T-cell (primary cell): Measurements from ENCODE around the gene ADD3. TPM values are rescaled to one million over a fixed set of nuclear protein-coding genes. Genes with fewer than 3 reads are reported as not detected.

Experiments used
- ATAC-seq, 4 experiments: fragments of 200-7000 bp in 3 of 4; fragments of 150-1000 bp in 1 of 4; cut with Tn5 transposase; replicated peaks in 1 of 4; 1 replicate in 3 of 4; 2 replicates in 1 of 4; pipeline ENCODE4 v1.10.0; 2021; ENCODE audit warnings: moderate library complexity in 3 of 4, mild to moderate bottlenecking in 2 of 4, moderate number of reproducible peaks in 1 of 4
- CTCF ChIA-PET, 2 donors: fragments of 300-600 bp; sonication (Branson Sonifier 250); formaldehyde crosslinking; loops; one replicate each; lab custom pipeline; 2022; ENCODE audit warnings: antibody characterized with exemption in 2 of 2; lab: Charles Lee
- POLR2A ChIA-PET, 2 donors: fragments of 300-600 bp; sonication (Branson Sonifier 250); formaldehyde crosslinking; loops; one replicate each; lab custom pipeline; 2022; ENCODE audit warnings: antibody characterized with exemption in 2 of 2; lab: Charles Lee
- DNase-seq, 35 experiments: peaks; one replicate each; pipeline versions ENCODE4 v3.0.0 to v3.0.0-alpha.2; 2013 to 2023
- H3K27ac ChIP-seq: one replicate; pipeline ENCODE4 v1.5.1; 2013; ENCODE audit warnings: low read length
- H3K27me3 ChIP-seq, 2 experiments: replicated peaks in 1 of 2; 1 replicate in 1 of 2; 2 replicates in 1 of 2; pipeline versions ENCODE4 v1.6.1 to v1.7.0; 2013; ENCODE audit warnings: low read length in 1 of 2, mixed read lengths in 1 of 2; ENCODE audit not compliant: control insufficient read depth in 2 of 2, insufficient read depth in 2 of 2; ENCODE audit errors: extremely low read depth in 1 of 2
- H3K36me3 ChIP-seq, 2 donors: 1 replicate in 1 of 2; 2 replicates in 1 of 2; pipeline versions ENCODE4 v1.6.1 to v1.7.0; 2013; ENCODE audit warnings: low read length in 1 of 2; ENCODE audit not compliant: control insufficient read depth in 2 of 2, insufficient read depth in 1 of 2; ENCODE audit errors: extremely low read depth in 1 of 2
- H3K4me1 ChIP-seq, 2 experiments: 1 replicate in 1 of 2; 2 replicates in 1 of 2; pipeline versions ENCODE4 v1.6.1 to v1.7.0; 2013; ENCODE audit warnings: low read length in 2 of 2, mixed read lengths in 1 of 2; ENCODE audit not compliant: insufficient read depth in 2 of 2, control insufficient read depth in 1 of 2; ENCODE audit errors: extremely low read depth in 1 of 2
- H3K4me3 ChIP-seq, 2 donors: 1 replicate in 1 of 2; 2 replicates in 1 of 2; pipeline versions ENCODE4 v1.5.1 to v1.7.0; 2013; ENCODE audit warnings: mild to moderate bottlenecking in 2 of 2, low read length in 1 of 2, moderate library complexity in 1 of 2; ENCODE audit not compliant: control insufficient read depth in 1 of 2; ENCODE audit errors: extremely low read depth in 1 of 2
- H3K9me3 ChIP-seq: 2 replicates; pipeline ENCODE4 v1.7.0; 2013
- H3K27ac Mint-ChIP-seq, 2 donors: one replicate each; pipeline ENCODE4 v1.8.0; 2020 to 2021; ENCODE audit warnings: mild to moderate bottlenecking in 2 of 2, mixed read lengths in 2 of 2
- H3K27me3 Mint-ChIP-seq, 2 donors: one replicate each; pipeline ENCODE4 v1.8.0; 2021 to 2022; ENCODE audit warnings: mixed read lengths in 2 of 2
- H3K36me3 Mint-ChIP-seq: one replicate; pipeline ENCODE4 v1.8.0; 2021; ENCODE audit warnings: mixed read lengths
- H3K4me1 Mint-ChIP-seq, 3 donors: one replicate each; pipeline ENCODE4 v1.8.0; 2020 to 2022; ENCODE audit warnings: mixed read lengths in 3 of 3, mild to moderate bottlenecking in 1 of 3
- H3K4me3 Mint-ChIP-seq, 3 donors: one replicate each; pipeline ENCODE4 v1.8.0; 2020 to 2022; ENCODE audit warnings: mild to moderate bottlenecking in 3 of 3, mixed read lengths in 3 of 3, moderate library complexity in 3 of 3
- H3K9me3 Mint-ChIP-seq, 3 donors: one replicate each; pipeline ENCODE4 v1.8.0; 2020 to 2022; ENCODE audit warnings: mixed read lengths in 3 of 3
- WGBS: methylation state at CpG from one replicate; pipeline ENCODE4 v1.1.5; 2013; ENCODE audit warnings: missing lambda C conversion rate; ENCODE audit not compliant: insufficient coverage; 5-methylcytosine and 5-hydroxymethylcytosine counted together
- total RNA-seq, 35 experiments: library from RNA in 6 of 35; stranded (reverse) in 6 of 35; fragments of 120-200 nt in 1 of 35; gene quantifications; one replicate each; pipeline versions ENCODE4 v1.2.1 to v1.2.4 and lab custom pipeline; 2013 to 2026

The ADD3 gene
- total RNA-seq, 5 donors from 2014 or later (not counting 1 experiment from before 2014, with no cell fraction given): 296 to 481 (median 303) TPM

- POLR2A ChIA-PET: interaction anchor here (0.5 to 1.0 kb wide), 7 partner anchors 70 to 203 kb away, joined by 3 to 6 read pairs (median 3); no protein-coding TSS in a partner anchor
Measured at GRCh38 chr10:110138197-110138812, 130.5 kb downstream of the ADD3 start.

GRCh38 chr10:110141185-110141584 is 133.4 kb downstream of the ADD3 start:
- POLR2A ChIA-PET: interaction anchor here (0.6 kb wide), 5 partner anchors 21 to 82 kb away, joined by 3 to 7 read pairs (median 3); no protein-coding TSS in a partner anchor
- WGBS: no CpG with 5 or more reads among the region's 1 CpG
- Histone ChIP-seq H3K27me3 (no peaks in the 10 kb centered on the region), H3K27ac (no peak overlapping the region), H3K4me1 (peaks cover 6 to 9% of the 10 kb centered on the region in 2 experiments), H3K36me3 (no peaks in the 10 kb centered on the region), H3K4me3 (no peak overlapping the region), H3K9me3 (no peaks in the 10 kb centered on the region)
- ATAC-seq (peak in 3 of 4 experiments; percentile 38 to 43 (median 43)), DNase-seq (no peak)
- Mint-ChIP-seq H3K36me3 (no peaks in the 10 kb centered on the region), H3K27ac (peak overlapping the region in 1 of 2 donors; percentile 21), H3K4me3 (no peak overlapping the region), H3K4me1 (peaks cover 40 to 44% (median 40%) of the 10 kb centered on the region in 3 donors), H3K9me3 (no peaks in the 10 kb centered on the region), H3K27me3 (no peaks in the 10 kb centered on the region)
- CTCF ChIA-PET: interaction anchor here (0.5 to 1.2 kb wide), 12 partner anchors 31 to 491 kb away, joined by 3 to 6 read pairs (median 4); no protein-coding TSS in a partner anchor

More at GRCh38 chr10:110138197-110138812, 130.5 kb downstream of the ADD3 start:
- Histone ChIP-seq H3K4me3 (no peak overlapping the region), H3K36me3 (peaks cover 0 to 7% of the 10 kb centered on the region in 2 donors), H3K27ac (no peak overlapping the region), H3K27me3 (no peaks in the 10 kb centered on the region), H3K9me3 (no peaks in the 10 kb centered on the region), H3K4me1 (peaks cover 6 to 9% of the 10 kb centered on the region in 2 experiments)
- Mint-ChIP-seq H3K4me1 (peaks cover 36 to 39% (median 38%) of the 10 kb centered on the region in 3 donors), H3K36me3 (peaks cover under 1% of the 10 kb centered on the region), H3K4me3 (no peak overlapping the region), H3K9me3 (no peaks in the 10 kb centered on the region), H3K27me3 (no peaks in the 10 kb centered on the region), H3K27ac (no peak overlapping the region)
- DNase-seq (peak in 1 of 35 experiments; percentile 81), ATAC-seq (peak; percentile 56 to 80 (median 60))
- CTCF ChIA-PET: interaction anchor here (0.6 to 2.8 kb wide), 54 partner anchors 14 to 846 kb away, joined by 3 to 43 read pairs (median 4); partner anchors contain the start of gene SMNDC1 (in 1 of the 2)
- WGBS: no CpG with 5 or more reads among the region's 5 CpGs

- H3K27ac Mint-ChIP-seq: no peak overlapping the region
Measured at GRCh38 chr10:110141871-110142635, 134.3 kb downstream of the ADD3 start.

GRCh38 chr10:110142965-110143364 is 135.2 kb downstream of the ADD3 start:
- Mint-ChIP-seq H3K27ac (no peak overlapping the region), H3K36me3 (no peaks in the 10 kb centered on the region), H3K4me3 (no peak overlapping the region), H3K27me3 (peaks cover 0 to 8% of the 10 kb centered on the region in 2 donors), H3K4me1 (peaks cover 26 to 30% (median 28%) of the 10 kb centered on the region in 3 donors), H3K9me3 (no peaks in the 10 kb centered on the region)
- ATAC-seq (no peak), DNase-seq (no peak)
- no peak overlapping the region for H3K4me3 ChIP-seq
- POLR2A ChIA-PET: no interaction called here
- CTCF ChIA-PET: interaction anchor here (0.5 kb wide), 2 partner anchors 62 to 97 kb away, joined by 3 to 6 read pairs; no protein-coding TSS in a partner anchor
- H3K4me1 ChIP-seq: peaks cover 5 to 9% of the 10 kb centered on the region in 2 experiments
- no peak overlapping the region for H3K27ac ChIP-seq
- H3K27me3 ChIP-seq: peaks cover 0 to 1% of the 10 kb centered on the region in 2 experiments
- 92% methylated on average over 6 of the region's 6 CpGs for WGBS
- no peaks in the 10 kb centered on the region for H3K36me3 ChIP-seq
- H3K9me3 ChIP-seq: no peaks in the 10 kb centered on the region

More at GRCh38 chr10:110141871-110142635, 134.3 kb downstream of the ADD3 start:
- Histone ChIP-seq H3K9me3 (no peaks in the 10 kb centered on the region), H3K4me3 (no peak overlapping the region), H3K36me3 (no peaks in the 10 kb centered on the region), H3K27ac (no peak overlapping the region), H3K27me3 (no peaks in the 10 kb centered on the region), H3K4me1 (peaks cover 6 to 9% of the 10 kb centered on the region in 2 experiments)
- peaks cover 0 to 4% of the 10 kb centered on the region in 2 donors for H3K27me3 Mint-ChIP-seq
- CTCF ChIA-PET: interaction anchor here in 1 of 2 donors (0.7 to 1.2 kb wide), 3 partner anchors 49 to 163 kb away, joined by 3 to 6 read pairs (median 3); no protein-coding TSS in a partner anchor
- POLR2A ChIA-PET: no interaction called here
- no peak for ATAC-seq
- no peaks in the 10 kb centered on the region for H3K9me3 Mint-ChIP-seq
- peaks cover 36 to 38% (median 36%) of the 10 kb centered on the region in 3 donors for H3K4me1 Mint-ChIP-seq
- H3K4me3 Mint-ChIP-seq: no peak overlapping the region
- WGBS: 80% methylated on average over 9 of the region's 9 CpGs
- DNase-seq: no peak
- no peaks in the 10 kb centered on the region for H3K36me3 Mint-ChIP-seq

GRCh38 chr10:110144507-110144906 is 136.7 kb downstream of the ADD3 start:
- no peak overlapping the region for H3K27ac Mint-ChIP-seq
- WGBS: no CpG with 5 or more reads among the region's 1 CpG
- DNase-seq (no peak), ATAC-seq (no peak)
- no peak overlapping the region for H3K4me3 Mint-ChIP-seq
- H3K27me3 Mint-ChIP-seq: peaks cover 5 to 21% of the 10 kb centered on the region in 2 donors
- Histone ChIP-seq H3K36me3 (no peaks in the 10 kb centered on the region), H3K4me1 (peaks cover 5 to 9% of the 10 kb centered on the region in 2 experiments), H3K27me3 (peaks cover 0 to 14% of the 10 kb centered on the region in 2 experiments), H3K27ac (no peak overlapping the region), H3K9me3 (no peaks in the 10 kb centered on the region), H3K4me3 (no peak overlapping the region)
- POLR2A ChIA-PET: interaction anchor here in 1 of 2 donors (0.9 kb wide), 1 partner anchor 65 kb away, joined by 4 read pairs; no protein-coding TSS in a partner anchor
- CTCF ChIA-PET: no interaction called here
- no peaks in the 10 kb centered on the region for H3K9me3 Mint-ChIP-seq
- H3K36me3 Mint-ChIP-seq: no peaks in the 10 kb centered on the region
- peaks cover 21 to 27% (median 26%) of the 10 kb centered on the region in 3 donors for H3K4me1 Mint-ChIP-seq

GRCh38 chr10:110147961-110148360 is 140.2 kb downstream of the ADD3 start:
- DNase-seq (no peak), ATAC-seq (no peak)
- H3K9me3 Mint-ChIP-seq: no peaks in the 10 kb centered on the region
- ChIA-PET POLR2A (no interaction called here), CTCF (no interaction called here)
- Histone ChIP-seq H3K9me3 (no peaks in the 10 kb centered on the region), H3K4me3 (no peak overlapping the region), H3K4me1 (no peaks in the 10 kb centered on the region), H3K27me3 (peaks cover 0 to 49% of the 10 kb centered on the region in 2 experiments), H3K27ac (no peak overlapping the region), H3K36me3 (no peaks in the 10 kb centered on the region)
- no peak overlapping the region for H3K4me3 Mint-ChIP-seq
- 41% methylated on average over 5 of the region's 8 CpGs for WGBS
- peaks cover 8 to 12% (median 11%) of the 10 kb centered on the region in 3 donors for H3K4me1 Mint-ChIP-seq
- H3K27ac Mint-ChIP-seq: no peak overlapping the region
- H3K27me3 Mint-ChIP-seq: peaks cover 18 to 49% of the 10 kb centered on the region in 2 donors
- no peaks in the 10 kb centered on the region for H3K36me3 Mint-ChIP-seq
